GM12878 (cell line): ENCODE data around the gene SHF. TPM values are rescaled to one million over a fixed set of nuclear protein-coding genes. Genes with fewer than 3 reads are reported as not detected.

Source experiments
- ATAC-seq: fragments of 200-7000 bp; cut with Tn5 transposase; 3 replicates; pipeline ENCODE4 v1.9.1; 2020; ENCODE audit warnings: mild to moderate bottlenecking, moderate library complexity
- BruUV-seq: library from RNA; stranded (reverse); fragments of 400-500 nt; replicated peaks from 2 replicates; lab custom pipeline; 2021; lab: Mats Ljungman, UMichigan
- CTCF ChIA-PET: fragments of 300-600 bp; sonication (Branson Sonifier 250); formaldehyde crosslinking; extraction: SDS; loops from one replicate; lab custom pipeline; 2021; ENCODE audit warnings: inconsistent platforms; lab: Yijun Ruan, JAX
- POLR2A ChIA-PET: fragments of 350-600 bp; formaldehyde crosslinking; extraction: SDS; loops from one replicate; lab custom pipeline; 2021; ENCODE audit warnings: inconsistent platforms; lab: Charles Lee
- RAD21 ChIA-PET: fragments of 300-600 bp; sonication (Branson Sonifier 250); formaldehyde crosslinking; loops from one replicate; lab custom pipeline; 2023; ENCODE audit warnings: antibody characterized with exemption; ENCODE audit not compliant: unreplicated experiment; lab: Charles Lee
- SMC1A ChIA-PET: fragments of 300-600 bp; sonication (Branson Sonifier 250); formaldehyde crosslinking; loops from one replicate; lab custom pipeline; 2023; ENCODE audit not compliant: unreplicated experiment, uncharacterized antibody; lab: Charles Lee
- DNase-seq: peaks from one replicate; pipeline ENCODE4 v3.0.0-alpha.2; 2011; ENCODE audit warnings: low read depth, low spot score
- FAIRE-seq: peaks from 3 replicates; lab custom pipeline; 2011; peaks lifted over from hg19 to GRCh38; lab: Jason Lieb, UNC
- H2AFZ ChIP-seq: 2 replicates; pipeline ENCODE4 v1.6.0; 2011; ENCODE audit warnings: low read depth, low read length, control low read depth; ENCODE audit not compliant: control insufficient read depth
- H3K27ac ChIP-seq: 2 replicates; pipeline ENCODE4 v1.5.1; 2011; ENCODE audit warnings: control low read depth; ENCODE audit not compliant: control insufficient read depth, insufficient read depth
- H3K27me3 ChIP-seq, 2 experiments: replicated peaks in 1 of 2; 2 replicates each; pipeline versions ENCODE4 v1.6.0 to v1.6.1; 2011; ENCODE audit warnings: low read length in 1 of 2; ENCODE audit not compliant: control insufficient read depth in 2 of 2, insufficient read depth in 2 of 2
- H3K36me3 ChIP-seq, 2 experiments: 2 replicates each; pipeline ENCODE4 v1.5.1; 2011; ENCODE audit warnings: low read length in 1 of 2; ENCODE audit not compliant: control insufficient read depth in 2 of 2, insufficient read depth in 2 of 2
- H3K4me1 ChIP-seq: 2 replicates; pipeline ENCODE4 v1.6.1; 2011; ENCODE audit warnings: mild to moderate bottlenecking, low read length, moderate library complexity, mixed read lengths; ENCODE audit not compliant: control insufficient read depth, insufficient read depth
- H3K4me2 ChIP-seq: 2 replicates; pipeline ENCODE4 v1.6.0; 2011; ENCODE audit warnings: control low read depth; ENCODE audit not compliant: control insufficient read depth, insufficient read depth
- H3K4me3 ChIP-seq: fragments of 200-600 bp; sonication (generic); 2 replicates; pipeline ENCODE4 v1.5.1; 2016
- H3K79me2 ChIP-seq: 2 replicates; pipeline ENCODE4 v1.6.0; 2011; ENCODE audit warnings: low read length; ENCODE audit not compliant: control insufficient read depth, insufficient read depth
- H3K9ac ChIP-seq: 2 replicates; pipeline ENCODE4 v1.8.0; 2011; ENCODE audit warnings: low read length, control low read depth, mixed read lengths; ENCODE audit not compliant: control insufficient read depth, insufficient read depth
- H3K9me3 ChIP-seq: replicated peaks from 3 replicates; pipeline ENCODE4 v1.5.1; 2011; ENCODE audit warnings: mild to moderate bottlenecking, low read length; ENCODE audit not compliant: control insufficient read depth, insufficient read depth
- H4K20me1 ChIP-seq: 2 replicates; pipeline ENCODE4 v1.6.0; 2011; ENCODE audit not compliant: control insufficient read depth, insufficient read depth
- BCL11A ChIP-seq: IDR thresholded peaks from 2 replicates; pipeline ENCODE4 v1.6.1; 2011; ENCODE audit warnings: low read depth, low read length
- CTCF ChIP-seq, 3 experiments: IDR thresholded peaks in 2 of 3; conservative IDR thresholded peaks in 1 of 3; 2 replicates each; pipeline ENCODE4 v1.5.1; 2011; ENCODE audit warnings: low read depth in 3 of 3, low read length in 3 of 3, mild to moderate bottlenecking in 3 of 3, control low read depth in 2 of 3, moderate library complexity in 2 of 3, inconsistent platforms in 1 of 3, mixed read lengths in 1 of 3; ENCODE audit not compliant: control insufficient read depth in 2 of 3, insufficient read depth in 1 of 3; ENCODE audit errors: extremely low read depth in 1 of 3
- E2F8 ChIP-seq: fragments of 450-650 bp; IDR thresholded peaks from 2 replicates; pipeline ENCODE4 v1.6.1; 2018; ENCODE audit warnings: mild to moderate bottlenecking, low read depth, moderate library complexity; ENCODE audit not compliant: partially characterized antibody
- E4F1 ChIP-seq: fragments of 450-650 bp; IDR thresholded peaks from 2 replicates; pipeline ENCODE4 v1.6.1; 2018; ENCODE audit warnings: borderline replicate concordance, mild to moderate bottlenecking; ENCODE audit not compliant: partially characterized antibody
- HSF1 ChIP-seq: fragments of 150-350 bp; IDR thresholded peaks from 2 replicates; pipeline ENCODE4 v1.6.1; 2014; ENCODE audit warnings: mild to moderate bottlenecking, low read depth, low read length
- KLF5 ChIP-seq: fragments of 450-650 bp; IDR thresholded peaks from 2 replicates; pipeline ENCODE4 v1.6.1; 2014; ENCODE audit warnings: mild to moderate bottlenecking; ENCODE audit not compliant: partially characterized antibody
- ZBTB40 ChIP-seq: fragments of 450-650 bp; IDR thresholded peaks from 2 replicates; pipeline ENCODE4 v1.6.1; 2016; ENCODE audit warnings: mild to moderate bottlenecking, moderate library complexity, borderline replicate concordance
- ZSCAN29 ChIP-seq: fragments of 450-650 bp; IDR thresholded peaks from 2 replicates; pipeline ENCODE4 v1.6.1; 2017; ENCODE audit warnings: mild to moderate bottlenecking, moderate library complexity
- WGBS: methylation state at CpG from one replicate; pipeline ENCODE4 v1.1.6; 2016; ENCODE audit warnings: low lambda C conversion rate; ENCODE audit not compliant: insufficient replicate concordance, insufficient coverage; ENCODE audit errors: missing lambda C conversion rate; 5-methylcytosine and 5-hydroxymethylcytosine counted together
- in situ Hi-C: fragments of 300-500 bp; cut with MboI; formaldehyde crosslinking; loops from 9 replicates; pipeline ENCODE4 v1.14.3; 2018; ENCODE audit warnings: mixed read lengths
- intact Hi-C: fragments of 100-400 bp; cut with micrococcal nuclease; formaldehyde crosslinking; loops from one replicate; pipeline ENCODE4 v1.14.2; 2022; ENCODE audit not compliant: unreplicated experiment
- polyA plus RNA-seq, 11 experiments: library from polyadenylated mRNA; depleted of rRNA in 4 of 11; unstranded in 6 of 11; stranded (reverse) in 5 of 11; fragments of >200 nt; fragmentation: Nextera tagmentation in 4 of 11; fragmentation: Illumina TruSeq in 1 of 11; extraction: Ambion mirVana in 4 of 11; extraction: Trizol in 1 of 11; gene quantifications; 1 replicate in 1 of 11; 2 replicates in 10 of 11; pipeline versions ENCODE4 v1.2.1 to v1.2.3, GENCODE V29; 2011 to 2016; ENCODE audit warnings: inconsistent platforms in 2 of 11, missing spikeins in 2 of 11, low read depth in 1 of 11
- total RNA-seq, 4 experiments: library from RNA; depleted of rRNA in 3 of 4; stranded (reverse); fragments of >200 nt in 3 of 4; fragmentation: Illumina TruSeq in 1 of 4; extraction: Trizol in 1 of 4; gene quantifications; 2 replicates each; pipeline versions ENCODE4 v1.2.1 to v1.2.3, GENCODE V29; 2013 to 2021

Gene SHF
- total and polyA plus RNA-seq, 10 of the 15 experiments (the other 5 are each of a cell fraction or from before 2014, with no cell fraction given) = 0.04 to 5.7 (median 1.0) TPM; not detected in 1

GRCh38 chr15:45122719-45123118 lies 65.0 kb downstream of the SHF start:
- no TSS peak for BruUV-seq
- SMC1A ChIA-PET = interaction anchor here (0.6 kb wide), 1 partner anchor 10 kb away, joined by 3 read pairs; no protein-coding TSS in a partner anchor
- Histone ChIP-seq H2AFZ (no peak overlapping the region), H3K27ac (no peak overlapping the region), H3K36me3 (no peaks in the 10 kb centered on the region), H3K9ac (no peak overlapping the region), H4K20me1 (no peaks in the 10 kb centered on the region), H3K79me2 (no peaks in the 10 kb centered on the region), H3K9me3 (no peaks in the 10 kb centered on the region), H3K4me1 (no peaks in the 10 kb centered on the region), H3K27me3 (peaks cover 0 to 2% of the 10 kb centered on the region in 2 experiments), H3K4me3 (no peak overlapping the region), H3K4me2 (no peak overlapping the region)
- RAD21 ChIA-PET = no interaction called here
- in situ Hi-C loops (no loop called here), intact Hi-C loops (loop anchor here (10.0 kb wide), 1 partner anchor 148 kb away; no protein-coding TSS in a partner anchor)
- FAIRE-seq (no peak), DNase-seq (no peak), ATAC-seq (no peak)
- POLR2A ChIA-PET = no interaction called here
- CTCF ChIA-PET = interaction anchor here (1.2 to 5.0 kb wide), 6 partner anchors 13 to 335 kb away, joined by 3 to 21 read pairs (median 4); no protein-coding TSS in a partner anchor
- no peak for TF ChIP-seq ZSCAN29
- no peak for TF ChIP-seq KLF5
- no peak for TF ChIP-seq BCL11A
- TF ChIP-seq E4F1 = no peak
- no peak for TF ChIP-seq E2F8
- no peak for TF ChIP-seq HSF1
- TF ChIP-seq ZBTB40 = no peak
- no peak for TF ChIP-seq CTCF (IDR thresholded peaks at IDR 0.05 in 2 of 3, conservative IDR thresholded peaks at IDR 0.05 in 1 of 3; ENCODE audit: control insufficient read depth in 2 of 3, extremely low read depth in 1 of 3, insufficient read depth in 1 of 3, low read depth in 3 of 3, low read length in 3 of 3)
- 56% methylated on average over 7 of the region's 7 CpGs for WGBS
